Astrocyte of the hippocampus (primary cell): ENCODE data around the gene PTS.

Source experiments
- DNase-seq: peaks from one replicate; pipeline ENCODE4 v3.0.0; 2011; ENCODE audit warnings: low read depth, low spot score

The PTS gene

GRCh38 chr11:112221274-112221835 lies 4.9 kb upstream of the PTS start:
- DNase-seq, result no peak

DNA sequence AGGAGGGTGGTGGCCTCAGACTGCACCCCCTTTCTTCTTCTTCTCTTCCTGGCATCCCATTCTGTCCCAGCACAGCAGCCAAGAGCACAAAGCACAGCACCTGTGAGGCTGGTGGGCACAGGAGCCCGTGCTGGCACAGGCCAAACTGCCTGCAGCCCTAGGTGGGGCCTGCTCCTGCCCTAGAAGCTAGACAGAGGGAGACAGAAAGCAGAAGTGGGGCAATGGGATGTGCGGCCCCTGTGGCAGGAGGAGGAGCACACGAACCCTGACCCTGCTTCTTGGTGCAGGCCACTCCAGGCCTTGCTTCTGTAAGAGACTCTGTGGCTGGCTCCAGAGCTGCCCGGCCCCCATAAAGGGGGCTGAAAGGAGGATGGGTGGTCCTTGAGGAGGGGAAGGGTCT lies 3.9 kb upstream of the PTS start:
- DNase-seq, result no peak

DNA sequence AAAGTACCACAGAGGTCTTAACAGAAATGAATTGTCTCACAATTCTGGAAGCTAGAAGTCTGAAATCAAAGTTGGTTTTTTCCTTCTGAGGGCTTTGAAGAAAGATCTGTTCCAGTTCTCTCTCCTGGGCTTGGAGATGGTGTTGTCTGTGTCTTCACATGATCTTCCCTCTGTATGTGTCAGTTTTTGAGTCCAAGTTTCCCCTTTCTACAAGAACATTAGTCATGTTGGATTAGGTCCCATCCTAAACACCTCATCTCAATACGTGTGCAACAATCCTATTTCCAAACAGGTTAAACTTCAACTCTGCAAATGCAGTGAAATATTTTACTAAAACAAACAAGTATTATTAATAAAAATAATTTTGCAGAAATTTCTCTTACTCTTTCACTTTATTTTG lies 3.1 kb upstream of the PTS start:
- no peak for DNase-seq

GRCh38 chr11:112223754-112224532 lies 2.3 kb upstream of the PTS start:
- no peak for DNase-seq

DNA sequence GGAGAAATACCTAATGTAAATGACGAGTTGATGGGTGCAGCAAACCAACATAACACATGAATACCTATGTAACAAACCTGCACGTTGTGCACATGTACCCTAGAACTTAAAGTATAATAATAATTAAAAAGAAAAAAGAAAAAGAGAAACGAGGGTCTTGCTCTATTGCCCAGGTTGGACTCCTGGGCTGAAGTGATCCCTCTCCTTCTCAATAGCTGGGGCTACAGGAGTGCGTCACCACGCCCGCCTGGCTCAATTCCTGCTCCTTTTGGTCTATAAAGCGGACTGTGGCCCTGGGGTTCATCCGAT lies 521 bp upstream of the PTS start:
- DNase-seq, result no peak

DNA sequence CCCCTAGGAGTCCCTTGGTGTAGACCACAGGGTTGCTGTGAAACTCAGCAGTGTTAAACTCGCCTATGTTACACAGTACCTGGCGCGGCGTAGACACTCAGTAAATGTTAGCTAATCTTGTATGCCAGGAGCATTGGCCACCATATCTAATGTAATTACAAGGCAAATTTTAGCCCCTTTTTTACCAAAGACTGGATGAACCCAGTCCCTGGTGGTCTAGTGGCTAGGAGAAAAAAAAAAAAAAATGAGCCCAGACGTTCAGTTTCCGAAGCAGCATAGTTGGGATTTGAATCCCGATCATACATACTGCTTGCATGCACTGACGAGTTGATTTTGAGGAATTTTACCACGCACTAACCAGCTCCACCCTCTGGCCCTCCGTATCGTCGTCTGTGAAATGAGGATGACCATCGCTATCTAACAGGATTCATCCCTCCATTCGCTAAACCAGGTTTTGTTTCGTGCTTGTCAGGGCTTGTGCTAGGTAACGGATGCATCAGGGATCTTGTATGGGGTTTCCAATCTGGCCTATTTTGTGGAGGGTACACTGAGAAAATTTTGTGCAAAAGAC lies 688 bp downstream of the PTS start:
- peak; percentile 40 for DNase-seq

DNA sequence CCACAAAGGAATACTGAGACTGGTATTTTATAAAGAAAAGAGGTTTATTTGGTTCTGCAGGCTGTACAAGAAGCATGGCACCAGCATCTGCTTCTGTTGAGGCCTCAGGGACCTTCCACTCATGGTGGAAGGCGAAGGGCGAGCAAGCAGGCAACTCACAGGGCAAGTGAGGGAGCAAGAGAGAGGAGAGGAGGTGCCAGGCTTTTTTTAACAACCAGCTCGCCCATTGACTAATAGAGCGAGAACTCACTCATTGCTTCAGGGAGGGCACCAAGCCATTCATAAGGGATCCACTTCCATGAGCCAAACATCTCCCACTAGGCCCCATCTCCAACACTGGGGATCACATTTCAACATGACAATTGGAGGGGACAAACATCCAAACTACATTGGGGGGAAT lies 1.2 kb downstream of the PTS start:
- no peak for DNase-seq

DNA sequence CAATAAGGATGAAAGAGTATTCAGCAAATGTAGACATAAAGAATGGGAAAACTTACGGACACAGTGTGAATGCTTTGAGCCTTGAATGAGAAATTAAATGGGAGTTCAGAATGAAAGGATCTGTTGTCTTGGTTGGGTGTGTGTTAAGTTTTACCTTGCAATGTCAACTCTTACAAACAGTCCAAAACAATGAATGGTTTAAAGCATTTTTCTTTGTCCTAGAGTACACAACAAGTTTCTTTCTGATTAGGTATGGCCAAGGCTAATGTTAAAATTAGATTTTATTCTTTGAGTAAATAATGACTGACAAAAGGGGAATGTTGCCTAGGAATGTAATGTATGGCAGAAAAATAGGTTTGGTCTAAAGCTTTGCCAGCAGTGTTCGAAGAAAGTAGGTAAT lies 2.5 kb downstream of the PTS start:
- no peak for DNase-seq

DNA sequence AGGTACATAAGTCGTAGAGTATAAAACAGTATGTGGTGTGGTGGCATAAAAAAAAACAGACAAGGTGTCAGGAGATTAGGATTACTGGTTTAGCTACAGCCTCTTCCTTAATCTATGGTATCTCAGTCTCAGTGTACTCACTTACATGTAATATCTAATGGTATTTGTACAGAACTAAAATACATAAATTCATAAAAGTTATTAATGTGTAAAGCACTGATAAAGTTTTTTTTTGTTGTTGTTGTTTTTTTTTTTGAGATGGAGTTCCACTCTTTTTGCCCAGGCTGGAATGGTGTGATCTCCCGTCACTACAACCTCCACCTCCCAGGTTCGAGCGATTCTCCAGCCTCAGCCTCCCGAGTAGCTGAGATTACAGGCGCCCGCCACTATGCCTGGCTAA lies 2.9 kb downstream of the PTS start:
- DNase-seq, result no peak

- DNase-seq, result peak; percentile 92
Measured at GRCh38 chr11:112229746-112230433, 3.7 kb downstream of the PTS start.

GRCh38 chr11:112231952-112232351 lies 5.7 kb downstream of the PTS start:
- no peak for DNase-seq

- DNase-seq, result no peak
Measured at GRCh38 chr11:112235750-112236390, 9.6 kb downstream of the PTS start.

- DNase-seq, result no peak
Measured at GRCh38 chr11:112237451-112237850, 11.2 kb downstream of the PTS start.

GRCh38 chr11:112238041-112238440 lies 11.8 kb downstream of the PTS start:
- peak; percentile 73 for DNase-seq

GRCh38 chr11:112241486-112241885 lies 15.3 kb downstream of the PTS start:
- peak; percentile 80 for DNase-seq

- DNase-seq, result peak; percentile 14
Measured at GRCh38 chr11:112247201-112247600, 21.0 kb downstream of the PTS start.

- DNase-seq, result peak; percentile 83
Measured at GRCh38 chr11:112248201-112248600, 22.0 kb downstream of the PTS start.

DNA sequence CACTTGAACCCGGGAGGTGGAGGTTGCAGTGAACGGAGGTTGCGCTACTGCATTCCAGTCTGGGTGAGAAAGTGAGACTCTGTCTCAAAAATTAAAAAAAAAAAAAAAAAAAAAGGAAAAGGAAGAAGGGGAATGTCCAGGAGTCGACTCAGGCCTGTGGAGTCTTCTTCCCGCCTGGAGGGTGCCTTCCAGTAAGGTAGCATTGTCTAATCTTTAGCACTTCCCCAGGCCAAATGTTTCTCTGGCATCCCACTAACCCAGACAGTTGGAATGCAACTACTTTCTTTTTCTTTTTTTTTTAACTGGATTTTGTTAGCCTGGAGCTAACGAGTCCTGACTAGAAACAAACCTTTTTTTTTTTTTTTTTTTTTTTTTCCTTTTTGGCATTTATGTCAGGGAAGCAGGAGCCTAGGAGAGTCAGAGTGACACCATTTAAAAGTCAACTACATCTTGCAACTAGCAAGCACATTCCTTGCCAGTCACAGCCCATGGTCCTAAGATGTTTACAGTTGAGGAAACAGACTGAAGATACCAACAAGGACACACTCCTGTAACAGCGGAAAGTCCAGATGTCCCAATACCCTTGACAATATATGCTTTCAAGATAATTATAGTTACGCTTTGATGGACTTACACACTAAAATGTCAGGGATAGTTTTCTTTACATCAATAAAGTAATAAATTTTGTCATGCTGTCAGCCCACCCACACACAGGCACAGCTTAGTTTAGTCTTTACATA lies 23.8 kb downstream of the PTS start:
- peak; percentile 44 for DNase-seq

DNA sequence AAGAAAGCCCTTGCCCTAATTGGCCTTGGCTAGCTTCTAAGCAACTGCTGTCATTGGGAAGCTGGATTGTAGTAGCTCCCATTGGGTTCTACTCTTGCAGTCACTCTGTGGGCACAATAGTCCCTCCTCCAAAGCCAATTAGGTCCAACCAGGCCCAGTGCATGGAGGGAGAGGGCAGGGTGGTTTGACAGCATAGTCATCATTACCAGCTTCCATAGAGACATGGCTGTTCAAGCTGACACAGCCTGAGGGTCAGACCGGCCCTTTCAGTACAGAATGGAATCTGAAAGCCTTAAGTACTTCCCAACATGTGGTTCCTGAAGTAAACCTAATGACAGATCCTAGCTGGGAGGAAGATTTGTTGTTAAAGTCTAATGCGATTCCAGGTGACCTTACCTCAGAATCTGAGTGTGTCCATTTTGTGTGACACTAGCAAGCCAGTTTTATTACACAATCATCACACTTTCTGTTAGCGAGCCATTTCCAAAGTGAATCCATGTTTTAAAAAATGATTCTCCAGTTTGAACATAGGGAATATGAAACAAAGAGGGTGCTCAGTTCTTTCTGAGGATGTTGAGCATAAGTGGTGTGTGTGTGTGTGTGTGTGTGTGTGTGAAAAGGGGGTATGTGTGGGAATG lies 27.5 kb downstream of the PTS start:
- no peak for DNase-seq

DNA sequence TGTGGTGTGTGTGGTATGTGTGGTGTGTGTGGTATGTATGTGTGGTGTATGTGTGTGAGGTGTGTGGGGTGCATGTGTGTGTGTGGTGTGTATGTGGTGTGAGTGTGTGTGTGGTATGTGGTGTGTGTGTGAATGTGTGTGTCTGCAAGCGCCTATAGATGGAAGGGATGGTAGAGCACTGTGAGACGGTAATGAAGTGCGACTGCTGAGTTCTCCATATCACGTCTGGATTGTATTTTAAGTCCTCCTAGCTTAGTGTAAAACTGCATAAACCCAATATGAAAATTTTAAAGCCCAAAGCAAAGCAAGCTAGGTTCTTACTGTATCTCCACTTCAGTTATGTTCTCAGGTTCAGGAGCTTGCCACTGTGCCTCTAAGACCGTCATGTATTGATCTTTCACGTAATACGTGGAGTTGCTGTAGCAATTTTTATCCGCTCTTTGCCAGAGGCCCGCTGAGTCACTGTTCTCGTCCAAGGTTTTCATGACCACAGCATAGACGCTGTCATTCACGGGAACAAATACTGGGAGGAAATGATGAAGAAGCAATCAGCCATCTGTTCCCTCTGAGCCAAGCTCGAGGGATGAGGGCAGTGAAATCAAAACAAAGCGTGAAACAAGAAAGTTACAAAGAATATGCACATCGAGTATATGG lies 29.0 kb downstream of the PTS start:
- peak; percentile 87 for DNase-seq

- no peak for DNase-seq
Measured at GRCh38 chr11:112260490-112260889, 34.3 kb downstream of the PTS start, which contains the start of gene PLET1. TSS of gene PLET1 (minus strand) at chr11:112260860. CDS start at chr11:112260589, 271 bp downstream.
